Effector memory CD8-positive, alpha-beta T cell (primary cell): ENCODE results near the gene MMP13.
"Not testable (repeated sequence)": the region's sequence is repeated elsewhere in the genome, so short reads cannot be mapped to it uniquely, and the experiment has no call there.

Experiments used
- ATAC-seq: fragments of 150-1000 bp; cut with Tn5 transposase; replicated peaks from 2 replicates; pipeline ENCODE4 v1.10.0; 2021; ENCODE audit warnings: mild to moderate bottlenecking, moderate library complexity
- DNase-seq, 3 experiments: peaks; one replicate each; pipeline ENCODE4 v3.0.0; 2021
- H3K27ac Mint-ChIP-seq, 2 donors: one replicate each; pipeline ENCODE4 v1.8.0; 2022; ENCODE audit warnings: mild to moderate bottlenecking in 2 of 2, mixed read lengths in 2 of 2, moderate library complexity in 2 of 2
- H3K27me3 Mint-ChIP-seq, 2 donors: one replicate each; pipeline ENCODE4 v1.8.0; 2022; ENCODE audit warnings: mixed read lengths in 2 of 2
- H3K36me3 Mint-ChIP-seq: one replicate; pipeline ENCODE4 v1.8.0; 2022; ENCODE audit warnings: mild to moderate bottlenecking, moderate library complexity, mixed read lengths; ENCODE audit not compliant: insufficient read depth
- H3K4me1 Mint-ChIP-seq, 2 donors: one replicate each; pipeline ENCODE4 v1.8.0; 2022; ENCODE audit warnings: low read depth in 2 of 2, mixed read lengths in 2 of 2
- H3K4me3 Mint-ChIP-seq, 2 donors: one replicate each; pipeline ENCODE4 v1.8.0; 2022; ENCODE audit warnings: mild to moderate bottlenecking in 2 of 2, mixed read lengths in 2 of 2, moderate library complexity in 2 of 2
- H3K9me3 Mint-ChIP-seq, 2 donors: one replicate each; pipeline ENCODE4 v1.8.0; 2022; ENCODE audit warnings: mixed read lengths in 2 of 2
- total RNA-seq, 9 experiments: gene quantifications; one replicate each; lab custom pipeline; 2026; lab: John Stamatoyannopoulos, UW

Gene MMP13
- 0 to 0.13 (median 0) reads per million in 9 experiments for total RNA-seq

DNA sequence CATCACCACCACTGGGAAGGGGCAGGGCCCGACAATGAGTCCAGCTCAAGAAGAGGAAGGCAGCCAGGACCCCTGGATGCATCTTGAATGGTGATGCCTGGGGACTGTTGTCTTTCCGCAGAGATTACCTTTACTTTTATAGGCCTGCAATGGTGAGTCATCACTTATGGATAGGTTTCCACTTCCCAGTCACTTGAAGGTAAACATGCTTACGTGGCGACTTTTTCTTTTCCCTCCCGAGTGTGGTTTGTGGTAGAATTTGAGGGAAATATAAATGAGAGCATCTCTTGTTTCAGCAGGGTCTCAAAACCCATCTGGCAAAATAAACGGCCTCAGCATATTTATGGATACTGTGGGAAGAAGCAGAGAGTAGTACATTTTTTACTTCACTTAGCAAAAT is at the start of gene MMP13:
TSS of gene MMP13 (minus strand) at position 109 of the 400 bp plus-strand sequence. CDS start at position 82, 27 bp downstream.
- ATAC-seq (no peak), DNase-seq (no peak)
- Mint-ChIP-seq H3K27ac (no peak within 1 kb of the TSS), H3K9me3 (no peaks in the 10 kb centered on the region), H3K36me3 (no peaks in the 10 kb centered on the region), H3K4me3 (no peak within 1 kb of the TSS), H3K27me3 (peaks cover 14 to 22% of the 10 kb centered on the region in 2 donors), H3K4me1 (no peaks in the 10 kb centered on the region)

GRCh38 chr11:103004234-103004633 is 48.7 kb upstream of the MMP13 start:
- H3K27ac Mint-ChIP-seq, H3K4me1 Mint-ChIP-seq, H3K36me3 Mint-ChIP-seq, ATAC-seq, H3K9me3 Mint-ChIP-seq, DNase-seq, H3K4me3 Mint-ChIP-seq: not testable (repeated sequence)
- peaks cover 26 to 38% of the 10 kb centered on the region in 2 donors for H3K27me3 Mint-ChIP-seq

DNA sequence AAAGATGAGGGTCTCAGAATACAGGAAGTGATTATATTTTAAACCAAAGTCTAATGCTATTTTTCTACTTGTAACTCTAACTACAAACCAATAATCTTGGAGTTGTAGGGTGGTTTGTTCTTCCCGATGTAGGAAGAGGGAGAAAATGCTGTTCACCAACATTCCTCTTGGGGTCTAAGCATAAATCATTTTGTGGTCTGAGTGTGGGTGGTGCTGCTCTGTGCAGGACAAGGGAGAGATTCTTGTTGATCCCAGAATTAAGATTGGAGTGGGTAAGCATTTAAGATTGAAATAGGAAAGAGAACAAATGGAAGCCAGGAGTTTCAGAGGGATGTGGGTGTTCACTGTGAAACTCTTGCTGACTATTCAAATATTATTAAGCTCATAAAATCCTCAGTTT is 38.6 kb upstream of the MMP13 start:
- Mint-ChIP-seq H3K36me3 (no peaks in the 10 kb centered on the region), H3K4me1 (no peaks in the 10 kb centered on the region), H3K9me3 (no peaks in the 10 kb centered on the region), H3K4me3 (no peak overlapping the region), H3K27me3 (peaks cover 19 to 27% of the 10 kb centered on the region in 2 donors), H3K27ac (no peak overlapping the region)
- no peak for ATAC-seq
- DNase-seq: no peak

GRCh38 chr11:102991776-102992175 is 36.2 kb upstream of the MMP13 start:
- no peak overlapping the region for H3K4me3 Mint-ChIP-seq
- H3K36me3 Mint-ChIP-seq: no peaks in the 10 kb centered on the region
- no peak for ATAC-seq
- DNase-seq: no peak
- H3K4me1 Mint-ChIP-seq: no peaks in the 10 kb centered on the region
- H3K27ac Mint-ChIP-seq: no peak overlapping the region
- peaks cover 19 to 22% of the 10 kb centered on the region in 2 donors for H3K27me3 Mint-ChIP-seq
- H3K9me3 Mint-ChIP-seq: no peaks in the 10 kb centered on the region

GRCh38 chr11:102990145-102990544 is 34.6 kb upstream of the MMP13 start:
- DNase-seq (no peak), ATAC-seq (no peak)
- H3K4me3 Mint-ChIP-seq: no peak overlapping the region
- no peaks in the 10 kb centered on the region for H3K9me3 Mint-ChIP-seq
- no peaks in the 10 kb centered on the region for H3K4me1 Mint-ChIP-seq
- no peaks in the 10 kb centered on the region for H3K36me3 Mint-ChIP-seq
- no peak overlapping the region for H3K27ac Mint-ChIP-seq
- peaks cover 19 to 22% of the 10 kb centered on the region in 2 donors for H3K27me3 Mint-ChIP-seq

- Mint-ChIP-seq H3K4me1 (no peaks in the 10 kb centered on the region), H3K27me3 (peaks cover 19 to 22% of the 10 kb centered on the region in 2 donors), H3K36me3 (no peaks in the 10 kb centered on the region)
Observed at GRCh38 chr11:102989379-102990047, 34.0 kb upstream of the MMP13 start.

DNA sequence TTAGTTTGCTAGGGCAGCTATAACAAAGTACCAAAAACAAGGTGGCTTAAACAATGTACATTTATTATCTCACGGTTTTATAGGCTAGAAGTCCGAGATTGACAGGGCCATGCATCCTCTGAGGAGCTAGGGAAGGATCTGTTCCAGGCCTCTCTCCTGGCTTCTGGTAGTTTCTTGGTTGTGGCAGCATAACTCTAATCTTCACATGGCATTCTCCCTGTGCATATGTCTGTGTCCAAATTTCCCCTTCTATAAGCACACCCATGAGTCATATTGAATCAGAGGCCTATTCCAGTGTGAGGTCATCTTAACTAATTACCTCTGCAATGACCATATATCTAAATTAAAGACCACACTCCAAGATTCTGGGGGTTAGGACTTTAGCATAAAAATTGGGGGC is 31.3 kb upstream of the MMP13 start:
- ATAC-seq (no peak), DNase-seq (no peak)
- Mint-ChIP-seq H3K27me3 (peaks cover 19 to 22% of the 10 kb centered on the region in 2 donors), H3K4me1 (no peaks in the 10 kb centered on the region), H3K27ac (no peak overlapping the region), H3K9me3 (no peaks in the 10 kb centered on the region), H3K36me3 (no peaks in the 10 kb centered on the region), H3K4me3 (no peak overlapping the region)

More at GRCh38 chr11:102989379-102990047, 34.0 kb upstream of the MMP13 start:
- H3K9me3 Mint-ChIP-seq: no peaks in the 10 kb centered on the region
- ATAC-seq (no peak), DNase-seq (no peak)
- no peak overlapping the region for H3K4me3 Mint-ChIP-seq
- no peak overlapping the region for H3K27ac Mint-ChIP-seq

GRCh38 chr11:102985850-102986249 is 30.3 kb upstream of the MMP13 start:
- no peaks in the 10 kb centered on the region for H3K4me1 Mint-ChIP-seq
- no peak overlapping the region for H3K4me3 Mint-ChIP-seq
- no peak overlapping the region for H3K27ac Mint-ChIP-seq
- peaks cover 14 to 19% of the 10 kb centered on the region in 2 donors for H3K27me3 Mint-ChIP-seq
- H3K36me3 Mint-ChIP-seq: no peaks in the 10 kb centered on the region
- H3K9me3 Mint-ChIP-seq: no peaks in the 10 kb centered on the region
- ATAC-seq (no peak), DNase-seq (no peak)

DNA sequence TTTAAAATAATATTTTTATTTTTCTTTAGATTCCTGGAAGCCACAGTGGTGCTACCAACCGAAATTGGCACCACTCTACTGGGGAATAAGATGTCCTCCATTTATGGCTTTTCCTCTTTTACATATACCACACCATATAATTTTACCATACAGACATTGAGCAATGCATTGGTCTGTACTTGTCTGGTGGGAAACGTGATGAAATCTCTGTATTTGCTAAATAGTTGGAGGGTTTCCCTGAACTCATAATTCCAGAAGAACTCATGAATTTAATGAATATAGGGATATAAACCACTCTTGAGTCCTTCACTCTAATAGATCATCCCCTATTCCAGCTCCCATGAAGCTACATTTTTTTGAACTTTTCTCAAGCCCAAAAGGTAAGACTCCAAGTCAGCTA is 28.0 kb upstream of the MMP13 start:
- peaks cover 10 to 15% of the 10 kb centered on the region in 2 donors for H3K27me3 Mint-ChIP-seq
- no peaks in the 10 kb centered on the region for H3K9me3 Mint-ChIP-seq
- H3K27ac Mint-ChIP-seq: no peak overlapping the region
- ATAC-seq: no peak
- no peak overlapping the region for H3K4me3 Mint-ChIP-seq
- H3K36me3 Mint-ChIP-seq: no peaks in the 10 kb centered on the region
- H3K4me1 Mint-ChIP-seq: no peaks in the 10 kb centered on the region
- no peak for DNase-seq

- no peaks in the 10 kb centered on the region for H3K9me3 Mint-ChIP-seq
- H3K27ac Mint-ChIP-seq: no peak overlapping the region
- peaks cover 2% of the 10 kb centered on the region for H3K36me3 Mint-ChIP-seq
- DNase-seq: no peak
- ATAC-seq: no peak
- H3K4me1 Mint-ChIP-seq: no peaks in the 10 kb centered on the region
- peaks cover 17 to 18% of the 10 kb centered on the region in 2 donors for H3K27me3 Mint-ChIP-seq
- H3K4me3 Mint-ChIP-seq: no peak overlapping the region
Observed at GRCh38 chr11:102981324-102981910, 25.9 kb upstream of the MMP13 start.

DNA sequence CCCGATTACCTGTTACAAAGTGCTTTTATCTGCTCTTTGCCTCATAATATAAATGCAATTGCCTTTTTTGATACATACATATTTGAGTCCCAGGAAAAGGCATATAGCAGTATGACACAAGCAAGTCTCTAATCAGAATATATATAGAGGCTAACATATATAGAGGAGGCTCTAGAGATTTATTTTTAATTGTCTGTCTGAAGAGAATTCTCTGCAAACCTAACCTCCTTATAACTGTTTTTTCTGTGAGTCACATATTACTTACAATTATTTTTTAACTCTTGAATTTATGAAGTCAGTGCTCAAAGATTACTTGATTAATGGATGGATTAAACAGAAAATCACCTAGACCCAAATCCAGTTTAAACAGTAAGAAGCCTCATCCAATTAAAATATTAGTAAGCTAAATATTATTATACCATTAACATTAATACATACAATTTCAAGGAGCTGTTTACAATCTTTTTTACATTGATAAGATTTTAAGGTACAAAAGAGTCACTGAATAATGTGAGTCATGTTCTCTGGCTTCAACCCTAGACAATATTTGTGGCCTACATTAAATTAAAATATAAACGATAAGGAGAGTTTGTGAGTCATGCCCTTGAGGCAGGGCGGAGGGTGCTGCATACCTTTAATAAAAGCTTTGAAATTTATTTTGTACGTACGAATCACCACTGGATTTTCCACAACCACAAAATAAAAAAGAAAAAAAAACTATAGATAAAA is 19.2 kb upstream of the MMP13 start:
- H3K9me3 Mint-ChIP-seq: no peaks in the 10 kb centered on the region
- no peak for ATAC-seq
- H3K4me3 Mint-ChIP-seq: no peak overlapping the region
- peaks cover 2% of the 10 kb centered on the region for H3K36me3 Mint-ChIP-seq
- no peaks in the 10 kb centered on the region for H3K4me1 Mint-ChIP-seq
- H3K27me3 Mint-ChIP-seq: peaks cover 43 to 52% of the 10 kb centered on the region in 2 donors
- no peak for DNase-seq
- H3K27ac Mint-ChIP-seq: no peak overlapping the region

DNA sequence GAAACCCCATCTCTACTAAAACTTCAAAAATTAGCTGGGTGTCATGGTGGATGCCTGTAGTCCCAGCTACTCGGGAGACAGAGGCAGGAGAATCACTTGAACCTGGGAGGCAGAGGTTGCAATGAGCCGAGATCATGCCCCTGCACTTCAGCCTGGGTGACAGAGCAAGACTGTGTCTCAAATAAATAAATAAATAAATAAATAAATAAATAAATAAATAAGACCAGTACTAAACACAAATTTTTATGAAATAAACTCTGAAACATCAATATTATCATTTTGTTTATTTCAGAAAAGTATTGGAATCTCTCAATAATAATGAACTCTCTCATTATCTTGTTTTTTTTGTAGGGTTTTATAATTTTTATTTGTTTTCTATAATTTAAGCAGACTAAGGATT is 18.2 kb upstream of the MMP13 start:
- not testable (repeated sequence) for DNase-seq, H3K4me1 Mint-ChIP-seq, H3K27ac Mint-ChIP-seq, ATAC-seq, H3K36me3 Mint-ChIP-seq, H3K4me3 Mint-ChIP-seq, H3K9me3 Mint-ChIP-seq
- peaks cover 33 to 48% of the 10 kb centered on the region in 2 donors for H3K27me3 Mint-ChIP-seq

DNA sequence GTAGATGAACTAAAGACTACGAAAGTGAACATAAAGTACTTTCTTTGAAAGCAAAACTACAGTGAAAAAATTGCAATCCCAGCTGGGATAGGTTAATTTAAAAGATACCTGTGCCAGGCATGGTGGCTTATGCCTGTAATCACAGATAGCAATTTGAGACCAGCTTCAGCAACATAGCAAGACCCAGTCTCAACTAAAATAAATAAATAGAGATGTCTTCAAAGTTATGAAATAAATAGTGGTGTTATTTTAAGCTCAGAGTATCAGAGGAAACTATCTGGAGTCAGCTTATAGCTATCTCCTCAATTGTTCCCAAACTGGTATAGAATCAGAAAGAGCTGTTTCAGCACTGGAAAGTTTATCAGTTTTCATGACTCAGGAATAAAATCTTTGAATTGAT is 17.3 kb upstream of the MMP13 start:
- H3K9me3 Mint-ChIP-seq: no peaks in the 10 kb centered on the region
- H3K36me3 Mint-ChIP-seq: no peaks in the 10 kb centered on the region
- H3K4me3 Mint-ChIP-seq: no peak overlapping the region
- no peaks in the 10 kb centered on the region for H3K4me1 Mint-ChIP-seq
- no peak overlapping the region for H3K27ac Mint-ChIP-seq
- no peak for ATAC-seq
- DNase-seq: no peak
- H3K27me3 Mint-ChIP-seq: peaks cover 29 to 42% of the 10 kb centered on the region in 2 donors

- Mint-ChIP-seq H3K27ac (no peak overlapping the region), H3K4me3 (no peak overlapping the region), H3K9me3 (no peaks in the 10 kb centered on the region), H3K4me1 (no peaks in the 10 kb centered on the region), H3K36me3 (no peaks in the 10 kb centered on the region), H3K27me3 (peaks cover 29 to 41% of the 10 kb centered on the region in 2 donors)
- no peak for DNase-seq
- no peak for ATAC-seq
Observed at GRCh38 chr11:102971766-102972165, 16.2 kb upstream of the MMP13 start.
